Skeletal muscle tissue (tissue), 4 donors: ENCODE results near the gene PRDM16. TPM values are rescaled to one million over a fixed set of nuclear protein-coding genes. Genes with fewer than 3 reads are reported as not detected.

ENCODE experiments used
- H3K27ac ChIP-seq: one replicate; pipeline ENCODE4 v1.7.0; 2013; ENCODE audit warnings: mild to moderate bottlenecking, low read depth, low read length, inconsistent platforms
- H3K27me3 ChIP-seq, 3 donors: one replicate each; pipeline ENCODE4 v1.7.0; 2013; ENCODE audit warnings: low read length in 3 of 3; ENCODE audit not compliant: control insufficient read depth in 3 of 3, insufficient read depth in 3 of 3
- H3K36me3 ChIP-seq, 3 donors: one replicate each; pipeline ENCODE4 v1.7.0; 2013; ENCODE audit warnings: low read length in 3 of 3; ENCODE audit not compliant: control insufficient read depth in 3 of 3, insufficient read depth in 3 of 3
- H3K4me1 ChIP-seq, 3 donors: one replicate each; pipeline ENCODE4 v1.7.0; 2013; ENCODE audit warnings: low read length in 3 of 3, mild to moderate bottlenecking in 3 of 3; ENCODE audit not compliant: control insufficient read depth in 3 of 3, insufficient read depth in 3 of 3
- H3K4me3 ChIP-seq, 3 donors: one replicate each; pipeline ENCODE4 v1.7.0; 2013; ENCODE audit warnings: low read length in 3 of 3
- H3K9ac ChIP-seq, 3 donors: one replicate each; pipeline ENCODE4 v1.7.0; 2013; ENCODE audit warnings: low read length in 3 of 3, mild to moderate bottlenecking in 3 of 3, moderate library complexity in 2 of 3, low read depth in 1 of 3
- H3K9me3 ChIP-seq, 3 donors: one replicate each; pipeline ENCODE4 v1.7.0; 2013; ENCODE audit warnings: low read length in 3 of 3; ENCODE audit not compliant: control insufficient read depth in 3 of 3
- total RNA-seq: library from RNA; depleted of rRNA; stranded (reverse); fragments of >200 nt; gene quantifications from one replicate; pipeline ENCODE4 v1.2.3, GENCODE V29; 2014
- donor health status: Osteomylitis.

Gene PRDM16
- total RNA-seq, 1 donor from 2014 or later = 4.7 TPM

DNA sequence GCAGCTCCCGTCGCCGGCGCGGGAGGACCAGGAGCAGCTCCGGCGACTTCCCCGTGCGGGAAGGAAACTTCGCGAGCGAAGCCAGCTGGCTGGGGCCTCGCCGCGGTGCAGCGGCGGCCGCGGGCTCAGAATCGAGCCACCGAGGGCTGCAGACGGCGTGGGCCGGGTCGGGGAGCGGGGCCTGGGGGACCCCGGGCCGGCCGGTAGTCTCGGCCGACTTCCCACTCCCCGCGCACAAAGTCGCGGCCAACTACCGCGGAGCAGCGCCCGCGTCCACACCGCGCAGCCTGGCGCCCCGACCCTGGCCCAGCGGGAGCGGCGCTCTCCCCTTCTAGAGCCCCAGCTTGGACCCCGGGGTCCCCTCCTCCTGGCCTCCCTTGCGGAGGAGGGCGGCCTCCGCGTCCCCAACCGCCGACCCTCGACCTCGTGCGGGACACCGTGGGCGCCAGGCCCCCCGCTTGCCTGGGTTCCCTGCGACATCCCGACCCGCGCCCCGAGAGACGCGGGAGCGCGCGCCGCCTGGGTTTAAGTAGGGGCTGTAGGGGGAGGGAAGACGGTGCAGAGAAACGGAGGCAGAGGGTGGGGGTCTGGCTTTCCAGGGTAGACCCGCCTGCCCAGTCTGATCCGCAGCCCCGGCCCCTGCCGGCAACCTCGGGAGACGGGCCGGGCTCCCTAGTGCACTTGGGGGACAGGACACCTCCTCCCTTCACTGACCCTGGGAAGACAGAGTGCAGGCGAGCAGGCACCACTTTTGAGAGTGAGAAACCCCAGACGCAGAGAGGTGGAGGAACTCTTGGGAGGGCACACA is 4.7 kb downstream of the PRDM16 start:
- Histone ChIP-seq H3K36me3 (no peaks in the 10 kb centered on the region), H3K4me1 (peaks cover 0 to 4% (median 0%) of the 10 kb centered on the region in 3 donors), H3K4me3 (no peak overlapping the region), H3K9ac (no peak overlapping the region), H3K27ac (no peak overlapping the region), H3K27me3 (peaks cover 44 to 56% (median 45%) of the 10 kb centered on the region in 3 donors), H3K9me3 (no peaks in the 10 kb centered on the region)

DNA sequence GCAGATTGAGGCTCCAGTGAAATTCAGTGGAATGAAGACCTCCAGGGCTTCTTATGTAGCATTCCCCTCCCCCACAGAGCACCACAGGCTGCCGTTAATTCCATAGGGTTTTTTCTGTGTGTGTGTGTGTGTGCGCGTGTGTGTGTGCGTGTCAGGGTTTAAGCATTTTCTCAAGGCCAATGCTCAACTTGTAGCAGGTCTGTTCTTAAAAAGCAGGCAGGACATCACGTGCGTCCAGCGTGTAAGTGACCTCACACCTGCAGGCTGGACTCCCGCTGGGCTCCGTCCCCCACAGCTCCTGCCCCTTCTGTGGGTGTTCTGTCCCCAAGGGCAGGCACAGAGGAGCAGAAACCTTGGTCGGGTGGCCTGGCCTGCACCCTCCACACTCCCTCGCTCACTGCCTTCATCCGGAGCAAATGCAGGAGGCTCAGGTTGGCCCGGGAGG is 5.3 kb downstream of the PRDM16 start:
- Histone ChIP-seq H3K4me1 (peaks cover 0 to 3% (median 0%) of the 10 kb centered on the region in 3 donors), H3K9ac (no peak overlapping the region), H3K4me3 (no peak overlapping the region), H3K36me3 (no peaks in the 10 kb centered on the region), H3K9me3 (no peaks in the 10 kb centered on the region), H3K27me3 (peaks cover 44 to 62% (median 49%) of the 10 kb centered on the region in 3 donors), H3K27ac (no peak overlapping the region)

DNA sequence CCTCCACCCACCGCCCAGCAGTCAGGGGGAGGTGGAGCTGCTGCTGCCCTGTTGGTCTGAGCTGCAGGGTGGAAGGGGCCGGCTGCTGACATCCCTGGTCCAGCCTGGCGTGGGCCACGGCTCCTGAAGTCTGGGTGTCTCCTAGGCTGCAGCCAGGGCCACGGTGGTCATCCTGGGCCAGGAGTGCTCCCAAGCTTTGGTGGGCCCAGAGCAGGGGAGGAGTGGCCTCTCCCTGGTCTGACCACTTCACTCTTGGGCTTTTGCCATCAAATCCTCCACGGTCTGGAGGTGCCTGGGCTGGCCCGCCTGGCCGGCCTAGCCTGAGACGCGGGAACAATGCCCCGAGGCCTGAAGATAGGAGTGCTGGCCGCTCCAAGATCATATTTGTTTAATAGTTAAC is 5.8 kb downstream of the PRDM16 start:
- no peak overlapping the region for H3K4me3 ChIP-seq
- no peaks in the 10 kb centered on the region for H3K36me3 ChIP-seq
- H3K9me3 ChIP-seq = no peaks in the 10 kb centered on the region
- no peak overlapping the region for H3K27ac ChIP-seq
- H3K27me3 ChIP-seq = peaks cover 46 to 67% (median 52%) of the 10 kb centered on the region in 3 donors
- H3K9ac ChIP-seq = no peak overlapping the region
- H3K4me1 ChIP-seq = peaks cover 0 to 3% (median 0%) of the 10 kb centered on the region in 3 donors

DNA sequence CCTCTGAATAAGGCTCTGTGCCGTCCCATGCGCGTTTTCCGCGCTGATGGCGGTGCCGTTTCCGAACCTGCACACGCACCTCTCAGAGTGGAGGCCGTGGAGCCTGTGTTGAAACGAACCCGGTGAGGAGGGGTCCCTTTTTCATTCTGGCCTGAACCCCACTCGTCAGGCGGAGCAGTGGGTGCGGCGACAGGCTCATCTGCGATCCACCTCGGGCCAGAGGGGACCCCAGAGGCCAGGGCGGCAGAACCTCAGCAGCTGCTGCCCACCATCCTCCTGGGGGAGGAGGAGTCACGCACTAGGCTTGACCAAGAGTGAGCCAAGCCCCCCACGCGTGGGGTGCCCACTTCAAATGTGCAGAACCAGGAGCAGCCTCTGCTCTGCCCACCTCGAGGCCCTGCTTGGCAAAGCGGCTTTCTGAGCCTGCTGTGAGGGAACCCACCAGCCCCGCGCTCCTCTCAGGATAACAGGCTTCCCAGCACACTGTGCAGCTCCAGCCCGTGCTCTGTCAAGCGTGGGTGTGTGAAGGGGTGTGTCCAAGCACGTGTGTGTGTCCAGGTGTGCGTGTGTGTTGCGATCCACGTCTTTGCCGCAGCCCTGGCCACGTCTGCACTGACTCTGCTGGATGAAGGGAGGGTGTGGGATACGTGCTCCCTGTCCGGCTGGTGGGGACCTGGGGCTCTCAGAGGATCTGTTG is 6.8 kb downstream of the PRDM16 start:
- Histone ChIP-seq H3K9ac (no peak overlapping the region), H3K27me3 (peaks cover 42 to 73% (median 49%) of the 10 kb centered on the region in 3 donors), H3K9me3 (no peaks in the 10 kb centered on the region), H3K4me1 (peaks cover 0 to under 1% (median 0%) of the 10 kb centered on the region in 3 donors), H3K27ac (no peak overlapping the region), H3K4me3 (no peak overlapping the region), H3K36me3 (no peaks in the 10 kb centered on the region)

DNA sequence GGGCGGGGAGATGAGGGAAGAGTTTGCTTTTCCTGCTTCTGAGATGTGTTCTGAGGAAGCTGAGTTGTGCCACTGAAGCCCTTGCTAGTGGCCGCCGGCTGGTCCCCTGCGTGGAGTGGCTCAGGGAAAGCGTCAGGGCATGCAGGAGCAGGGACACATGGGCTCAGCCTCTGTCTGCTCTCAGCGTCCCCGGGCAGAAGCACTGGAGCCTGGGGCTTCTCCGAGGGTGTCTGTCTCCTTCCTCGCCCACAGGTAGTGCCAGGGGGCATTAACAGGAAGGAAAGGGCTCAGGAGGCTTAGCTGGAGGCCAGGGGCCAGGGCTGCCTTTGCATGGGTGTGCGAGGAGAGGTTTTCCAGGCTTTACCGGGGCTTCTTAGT is 7.3 kb downstream of the PRDM16 start:
- no peaks in the 10 kb centered on the region for H3K4me1 ChIP-seq
- no peak overlapping the region for H3K27ac ChIP-seq
- no peaks in the 10 kb centered on the region for H3K9me3 ChIP-seq
- H3K27me3 ChIP-seq = peaks cover 40 to 72% (median 45%) of the 10 kb centered on the region in 3 donors
- no peak overlapping the region for H3K9ac ChIP-seq
- no peaks in the 10 kb centered on the region for H3K36me3 ChIP-seq
- no peak overlapping the region for H3K4me3 ChIP-seq

DNA sequence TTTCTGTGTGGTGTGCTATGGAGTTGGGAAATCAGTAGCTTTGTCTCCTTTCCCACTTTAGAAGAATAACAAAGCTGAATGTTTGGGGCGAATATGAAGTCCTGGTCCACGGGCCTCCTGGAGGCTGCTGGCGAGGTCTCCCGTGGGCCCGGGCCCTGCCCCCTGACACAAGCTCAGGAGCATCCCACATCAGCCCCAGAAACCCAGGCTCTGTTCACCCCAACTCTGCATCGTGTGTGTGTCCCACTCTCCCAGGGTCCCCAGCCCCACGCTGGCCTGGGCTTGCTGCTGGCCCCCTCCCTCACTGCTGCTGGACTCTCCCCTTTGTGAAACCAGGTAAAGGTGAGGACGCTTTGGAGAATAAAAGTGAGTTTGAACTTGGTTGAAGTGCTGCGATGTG is 8.1 kb downstream of the PRDM16 start:
- no peaks in the 10 kb centered on the region for H3K36me3 ChIP-seq
- peaks cover 33 to 65% (median 38%) of the 10 kb centered on the region in 3 donors for H3K27me3 ChIP-seq
- no peak overlapping the region for H3K4me3 ChIP-seq
- H3K4me1 ChIP-seq = no peaks in the 10 kb centered on the region
- H3K27ac ChIP-seq = no peak overlapping the region
- no peaks in the 10 kb centered on the region for H3K9me3 ChIP-seq
- no peak overlapping the region for H3K9ac ChIP-seq

DNA sequence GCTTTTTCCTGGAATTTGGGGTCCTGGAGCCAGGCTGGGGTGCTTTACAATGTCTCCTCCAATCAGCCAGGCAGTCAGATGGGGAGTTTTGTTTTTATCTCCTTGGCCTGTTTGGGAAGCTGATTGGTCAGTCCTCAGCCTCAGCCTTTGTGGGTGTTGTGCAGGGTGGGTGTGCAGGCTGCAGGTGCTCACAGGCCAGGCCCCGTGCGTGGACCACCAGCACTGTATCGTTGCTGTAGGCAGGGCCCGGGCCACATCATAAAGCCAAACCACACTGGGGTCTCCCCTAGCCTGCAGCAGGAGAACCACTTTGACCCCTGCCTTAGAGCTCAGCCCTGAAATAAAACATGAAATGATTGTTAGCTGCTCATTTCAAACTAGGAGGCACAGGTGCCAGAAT is 8.6 kb downstream of the PRDM16 start:
- H3K27me3 ChIP-seq = peaks cover 28 to 60% (median 33%) of the 10 kb centered on the region in 3 donors
- no peak overlapping the region for H3K9ac ChIP-seq
- H3K4me3 ChIP-seq = no peak overlapping the region
- H3K9me3 ChIP-seq = no peaks in the 10 kb centered on the region
- H3K36me3 ChIP-seq = no peaks in the 10 kb centered on the region
- H3K4me1 ChIP-seq = no peaks in the 10 kb centered on the region
- H3K27ac ChIP-seq = no peak overlapping the region

DNA sequence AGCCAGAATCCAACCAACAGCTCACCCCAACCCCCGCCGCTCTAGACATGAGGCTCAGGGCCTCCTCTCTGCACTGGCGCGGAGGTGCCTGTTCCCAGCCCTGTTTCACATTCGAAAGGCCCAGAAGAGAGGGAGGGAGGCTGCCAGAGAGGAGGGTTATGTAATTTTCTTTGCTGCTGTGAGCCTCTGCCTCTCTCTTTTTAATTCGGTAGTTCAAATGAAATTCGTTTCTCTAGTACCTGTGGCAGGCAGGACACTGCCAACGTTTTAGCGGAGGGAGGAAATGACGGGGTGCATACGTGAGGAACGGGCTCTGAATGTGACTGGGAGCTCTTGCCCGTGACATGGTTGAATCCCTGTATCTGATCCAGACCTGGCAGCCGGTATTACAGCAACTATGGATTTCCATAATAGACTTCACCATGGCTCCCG is 9.4 kb downstream of the PRDM16 start:
- Histone ChIP-seq H3K27ac (no peak overlapping the region), H3K4me3 (no peak overlapping the region), H3K9me3 (no peaks in the 10 kb centered on the region), H3K9ac (no peak overlapping the region), H3K4me1 (no peaks in the 10 kb centered on the region), H3K36me3 (no peaks in the 10 kb centered on the region), H3K27me3 (peaks cover 19 to 53% (median 26%) of the 10 kb centered on the region in 3 donors)

DNA sequence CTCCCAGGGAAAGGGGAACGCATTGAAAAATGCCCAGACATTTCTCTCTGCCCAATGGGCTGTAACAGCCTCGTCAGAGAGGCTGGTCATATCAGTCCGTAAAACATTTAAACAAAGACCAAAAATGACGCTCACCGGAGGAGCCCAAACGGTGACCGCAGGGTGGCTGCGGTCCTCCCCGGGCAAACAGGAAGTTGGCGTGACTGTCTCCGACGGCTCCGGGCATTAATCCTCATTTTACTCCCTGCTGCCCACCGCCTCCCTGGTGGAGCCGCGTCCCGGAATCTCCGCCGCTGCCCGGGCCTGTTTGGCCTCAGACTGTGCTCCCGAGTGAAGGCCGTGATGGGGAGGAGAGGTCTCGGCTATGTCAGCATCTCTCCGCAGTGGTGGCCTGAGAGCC is 9.9 kb downstream of the PRDM16 start:
- no peaks in the 10 kb centered on the region for H3K4me1 ChIP-seq
- H3K27ac ChIP-seq = no peak overlapping the region
- peaks cover 19 to 51% (median 24%) of the 10 kb centered on the region in 3 donors for H3K27me3 ChIP-seq
- H3K36me3 ChIP-seq = no peaks in the 10 kb centered on the region
- H3K4me3 ChIP-seq = no peak overlapping the region
- no peak overlapping the region for H3K9ac ChIP-seq
- no peaks in the 10 kb centered on the region for H3K9me3 ChIP-seq
